ENCODE data around the gene DCAF16.

The DCAF16 gene

DNA sequence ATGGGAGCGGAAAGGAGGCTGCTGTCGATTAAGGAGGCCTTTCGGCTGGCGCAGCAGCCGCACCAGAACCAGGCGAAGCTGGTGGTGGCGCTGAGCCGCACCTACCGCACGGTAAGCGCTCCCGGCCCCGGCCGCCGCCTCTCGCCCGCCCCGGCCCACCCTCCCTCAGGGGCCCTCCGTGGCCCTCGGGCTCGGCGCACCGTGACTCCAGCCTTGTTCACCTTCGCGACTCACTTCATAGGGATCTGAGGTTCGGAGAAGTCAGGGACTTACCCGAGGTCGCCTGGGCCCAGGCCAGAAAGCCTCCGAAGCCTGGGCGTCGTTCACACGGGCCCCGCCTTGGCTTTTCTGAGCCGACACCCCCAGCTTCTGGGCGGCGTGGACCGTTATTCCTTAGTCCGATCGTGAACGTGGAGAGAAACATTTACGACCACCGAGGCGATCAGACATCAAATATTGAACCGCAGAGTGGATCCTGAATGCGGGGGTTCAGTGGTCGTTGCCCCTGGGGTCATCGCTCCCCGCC lies 584 bp upstream of the DCAF16 start:
- H3K9me3 Mint-ChIP-seq: no peaks in the 10 kb centered on the region
- H3K36me3 Mint-ChIP-seq (ENCODE audit: low read depth): peaks cover 11% of the 10 kb centered on the region
- peak overlapping the region; percentile 95 to 96 (median 95) for H3K4me3 Mint-ChIP-seq
- peak overlapping the region; percentile 94 to 99 (median 98) for H3K27ac Mint-ChIP-seq
- no peaks in the 10 kb centered on the region for H3K27me3 Mint-ChIP-seq (ENCODE audit: low read depth)
- TF ChIP-seq CTCF (IDR thresholded peaks at IDR 0.05; ENCODE audit: unreplicated experiment in 3 of 3): no peak
- peaks cover 47% of the 10 kb centered on the region for H3K4me1 Mint-ChIP-seq

- H3K4me3 Mint-ChIP-seq: peak overlapping the region; percentile 95 to 96 (median 95)
These were observed 890 bp downstream of the DCAF16 start for GRCh38 chr4:17809667-17810066.

DNA sequence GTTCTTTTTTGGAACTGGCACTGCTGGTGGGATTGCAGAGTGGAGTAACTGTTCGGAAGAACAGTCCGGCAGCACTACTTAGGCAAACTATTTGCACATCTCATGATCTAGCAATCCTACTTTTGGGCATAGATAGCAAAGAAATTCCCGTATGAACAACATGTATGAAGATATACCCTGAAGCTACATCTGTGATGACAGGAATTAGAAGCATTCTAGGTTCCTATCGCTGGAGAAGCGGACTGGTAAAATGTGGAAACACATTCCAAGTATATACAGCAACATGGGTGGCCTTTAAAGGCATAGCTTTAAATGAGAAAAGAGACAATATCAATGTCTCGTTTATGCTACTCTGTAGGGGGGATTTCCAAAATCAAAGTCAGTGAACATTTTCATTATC lies 3.1 kb downstream of the DCAF16 start:
- H3K4me1 Mint-ChIP-seq: peaks cover 37% of the 10 kb centered on the region
- H3K27ac Mint-ChIP-seq: peak overlapping the region; percentile 41 to 83 (median 69)
- H3K36me3 Mint-ChIP-seq (ENCODE audit: low read depth): peaks cover 33% of the 10 kb centered on the region
- no peak for TF ChIP-seq CTCF (IDR thresholded peaks at IDR 0.05; ENCODE audit: unreplicated experiment in 3 of 3)
- no peaks in the 10 kb centered on the region for H3K9me3 Mint-ChIP-seq
- no peaks in the 10 kb centered on the region for H3K27me3 Mint-ChIP-seq (ENCODE audit: low read depth)
- H3K4me3 Mint-ChIP-seq: peak overlapping the region; percentile 83 to 95 (median 84)

More at GRCh38 chr4:17809667-17810066, 890 bp downstream of the DCAF16 start:
- peaks cover 47% of the 10 kb centered on the region for H3K4me1 Mint-ChIP-seq
- peak overlapping the region; percentile 94 to 99 (median 98) for H3K27ac Mint-ChIP-seq
- no peak for TF ChIP-seq CTCF (IDR thresholded peaks at IDR 0.05; ENCODE audit: unreplicated experiment in 3 of 3)
- no peaks in the 10 kb centered on the region for H3K9me3 Mint-ChIP-seq
- H3K27me3 Mint-ChIP-seq (ENCODE audit: low read depth): no peaks in the 10 kb centered on the region
- peaks cover 11% of the 10 kb centered on the region for H3K36me3 Mint-ChIP-seq (ENCODE audit: low read depth)

- Mint-ChIP-seq H3K36me3 (ENCODE audit: low read depth) (peaks cover 48% of the 10 kb centered on the region), H3K4me3 (no peak overlapping the region), H3K27me3 (ENCODE audit: low read depth) (no peaks in the 10 kb centered on the region), H3K4me1 (peaks cover 26% of the 10 kb centered on the region), H3K27ac (no peak overlapping the region), H3K9me3 (no peaks in the 10 kb centered on the region)
- TF ChIP-seq CTCF (IDR thresholded peaks at IDR 0.05; ENCODE audit: unreplicated experiment in 3 of 3): no peak
These were observed 4.9 kb downstream of the DCAF16 start for GRCh38 chr4:17805580-17806155.

DNA sequence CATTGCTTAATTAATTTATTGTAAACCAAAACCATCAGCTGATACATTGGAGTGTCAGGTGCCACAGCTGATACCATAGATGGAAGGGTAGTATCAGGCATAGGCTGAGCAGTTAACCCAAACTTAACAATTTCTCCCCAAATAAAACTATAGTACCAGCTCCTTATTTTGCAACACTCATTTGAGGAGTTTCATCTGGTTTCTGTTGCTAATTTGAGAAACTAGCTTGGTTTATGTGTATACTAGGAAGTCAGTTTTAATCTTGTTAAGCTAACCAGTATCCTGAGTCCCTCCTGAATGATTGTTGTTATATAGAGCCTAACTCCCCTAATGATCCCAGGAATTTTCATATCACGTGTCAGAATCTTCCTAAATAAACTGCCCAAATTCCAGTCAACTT lies 12.7 kb downstream of the DCAF16 start:
- Mint-ChIP-seq H3K27ac (no peak overlapping the region), H3K4me1 (no peaks in the 10 kb centered on the region), H3K9me3 (no peaks in the 10 kb centered on the region), H3K36me3 (ENCODE audit: low read depth) (peaks cover 68% of the 10 kb centered on the region), H3K4me3 (no peak overlapping the region), H3K27me3 (ENCODE audit: low read depth) (no peaks in the 10 kb centered on the region)
- TF ChIP-seq CTCF (IDR thresholded peaks at IDR 0.05; ENCODE audit: unreplicated experiment in 3 of 3): no peak

DNA sequence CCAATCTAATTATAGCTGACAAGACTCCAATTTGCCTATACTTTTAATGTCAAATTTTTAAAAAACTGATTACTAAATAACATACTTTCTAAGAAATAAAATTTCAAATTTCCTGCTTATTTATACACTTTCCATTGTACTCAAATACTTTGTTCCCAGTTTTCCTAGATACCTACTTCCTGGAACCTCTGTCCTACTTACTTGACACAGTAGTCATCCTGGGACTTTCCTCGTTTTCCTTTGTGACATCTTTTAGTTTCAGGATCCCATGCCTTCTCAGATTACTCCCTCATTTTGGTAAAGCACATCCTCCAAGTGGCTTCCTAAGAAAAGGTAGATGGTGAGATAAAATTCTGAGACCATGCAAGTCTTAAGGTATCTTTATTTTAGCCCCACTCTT lies 15.8 kb downstream of the DCAF16 start:
- H3K4me3 Mint-ChIP-seq: no peak overlapping the region
- no peaks in the 10 kb centered on the region for H3K27me3 Mint-ChIP-seq (ENCODE audit: low read depth)
- H3K9me3 Mint-ChIP-seq: no peaks in the 10 kb centered on the region
- no peak overlapping the region for H3K27ac Mint-ChIP-seq
- H3K4me1 Mint-ChIP-seq: no peaks in the 10 kb centered on the region
- no peak for TF ChIP-seq CTCF (IDR thresholded peaks at IDR 0.05; ENCODE audit: unreplicated experiment in 3 of 3)
- peaks cover 67% of the 10 kb centered on the region for H3K36me3 Mint-ChIP-seq (ENCODE audit: low read depth)
